ENCODE data around the gene OR10G3.

- no peak for TF ChIP-seq POLR2A (IDR thresholded peaks at IDR 0.05; ENCODE audit: low read depth, low read length)
- TF ChIP-seq TAF1 (IDR thresholded peaks at IDR 0.05; ENCODE audit: borderline replicate concordance, low read depth, low read length): no peak
Measured at GRCh38 chr14:21518725-21519124, 61.2 kb downstream of the OR10G3 start.

All from GM12892 (cell line).